Spinal cord (tissue), 10 donors: Measurements from ENCODE around the gene IKZF2. TPM values are rescaled to one million over a fixed set of nuclear protein-coding genes. Genes with fewer than 3 reads are reported as not detected.
A peak's percentile ranks its signal among the peaks of the same experiment; 100 is the strongest.

Experiments used
- DNase-seq, 6 donors: peaks; one replicate each; pipeline versions ENCODE4 v3.0.0 to v3.0.0-alpha.2; 2013 to 2015; ENCODE audit warnings: low spot score in 6 of 6, low read depth in 4 of 6
- H3K27ac ChIP-seq: one replicate; pipeline ENCODE4 v1.5.1; 2013; ENCODE audit warnings: low read depth, low read length, control low read depth
- H3K27me3 ChIP-seq: one replicate; pipeline ENCODE4 v1.6.1; 2013; ENCODE audit warnings: low read length; ENCODE audit not compliant: control insufficient read depth, insufficient read depth
- H3K36me3 ChIP-seq: one replicate; pipeline ENCODE4 v1.6.1; 2013; ENCODE audit warnings: low read length; ENCODE audit not compliant: control insufficient read depth, insufficient read depth
- H3K4me1 ChIP-seq: one replicate; pipeline ENCODE4 v1.6.1; 2013; ENCODE audit warnings: low read length; ENCODE audit not compliant: control insufficient read depth, insufficient read depth
- H3K4me3 ChIP-seq: one replicate; pipeline ENCODE4 v1.5.1; 2013; ENCODE audit warnings: low read depth, low read length, control low read depth
- H3K9me3 ChIP-seq: one replicate; pipeline ENCODE4 v1.6.1; 2013; ENCODE audit warnings: low read length; ENCODE audit not compliant: control insufficient read depth, insufficient read depth
- WGBS: methylation state at CpG from one replicate; pipeline ENCODE4 v1.1.5; 2013; ENCODE audit warnings: missing lambda C conversion rate; ENCODE audit not compliant: insufficient coverage; 5-methylcytosine and 5-hydroxymethylcytosine counted together
- polyA plus RNA-seq, 2 donors: library from polyadenylated mRNA; unstranded; fragments of 120-200 nt; gene quantifications; one replicate each; pipeline ENCODE4 v1.2.1, GENCODE V29; 2013; ENCODE audit not compliant: insufficient read length in 2 of 2
- total RNA-seq, 2 donors: library from RNA; depleted of rRNA in 1 of 2; stranded (reverse); fragments of 120-200 nt in 1 of 2; fragments of >200 nt in 1 of 2; gene quantifications; one replicate each; pipeline versions ENCODE4 v1.2.3 to v1.2.4, GENCODE V29; 2013 to 2014
- donor health status: healthy.

The IKZF2 gene
- total and polyA plus RNA-seq, 4 donors = 5.1 to 18.5 (median 12.2) TPM

DNA sequence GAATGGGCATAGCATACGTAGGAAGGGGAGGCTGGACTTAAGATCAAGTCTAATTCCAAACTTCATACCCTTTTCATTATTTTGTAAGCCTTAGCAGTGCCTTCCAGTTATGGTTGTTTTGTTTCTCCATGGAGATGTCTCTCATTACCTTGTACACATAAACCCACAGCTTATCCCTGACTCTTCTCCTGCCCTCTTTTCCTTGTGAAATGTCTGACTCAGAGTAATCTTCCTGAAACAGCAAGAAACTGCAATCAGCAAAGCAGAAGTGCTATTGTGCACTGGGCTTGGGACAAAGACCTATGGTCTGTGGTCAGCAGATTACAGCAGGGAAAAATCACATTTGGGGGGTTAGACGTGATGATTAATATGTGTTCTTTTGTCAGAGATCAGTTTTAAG is 176.7 kb downstream of the IKZF2 start:
- no peak for DNase-seq
- H3K27ac ChIP-seq = no peak overlapping the region
- H3K4me3 ChIP-seq = no peak overlapping the region
- no peaks in the 10 kb centered on the region for H3K27me3 ChIP-seq
- no peaks in the 10 kb centered on the region for H3K9me3 ChIP-seq
- no peaks in the 10 kb centered on the region for H3K36me3 ChIP-seq
- no peaks in the 10 kb centered on the region for H3K4me1 ChIP-seq
- WGBS = 0% methylated on average over 1 of the region's 2 CpGs

GRCh38 chr2:212973347-212973746 is 178.1 kb downstream of the IKZF2 start:
- H3K27ac ChIP-seq = no peak overlapping the region
- no peaks in the 10 kb centered on the region for H3K36me3 ChIP-seq
- no peak overlapping the region for H3K4me3 ChIP-seq
- no peaks in the 10 kb centered on the region for H3K27me3 ChIP-seq
- no peaks in the 10 kb centered on the region for H3K9me3 ChIP-seq
- no CpG with 5 or more reads among the region's 3 CpGs for WGBS
- DNase-seq = no peak
- no peaks in the 10 kb centered on the region for H3K4me1 ChIP-seq

DNA sequence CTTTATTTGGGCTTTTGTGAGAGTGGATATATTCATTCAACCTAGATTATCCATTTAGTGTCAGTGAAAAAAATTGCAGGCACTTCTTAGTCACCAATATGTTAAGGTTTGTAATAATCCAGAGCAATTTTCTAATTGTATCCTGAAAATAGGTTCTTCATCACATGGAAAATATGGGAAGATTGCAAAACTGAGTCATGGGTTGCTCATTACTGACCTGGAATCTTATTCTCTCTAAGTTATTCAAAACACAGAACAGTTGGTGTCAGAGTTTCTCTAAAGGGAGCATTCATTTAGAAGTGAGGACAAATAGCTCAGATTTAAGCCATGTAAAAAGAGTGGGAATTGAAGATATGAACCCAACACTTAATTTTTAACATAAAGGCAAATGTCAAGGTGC is 181.3 kb downstream of the IKZF2 start:
- no peak overlapping the region for H3K4me3 ChIP-seq
- no peaks in the 10 kb centered on the region for H3K36me3 ChIP-seq
- no peak for DNase-seq
- H3K4me1 ChIP-seq = no peaks in the 10 kb centered on the region
- no peaks in the 10 kb centered on the region for H3K9me3 ChIP-seq
- H3K27ac ChIP-seq = no peak overlapping the region
- H3K27me3 ChIP-seq = no peaks in the 10 kb centered on the region

GRCh38 chr2:212968284-212969081 is 182.9 kb downstream of the IKZF2 start:
- Histone ChIP-seq H3K9me3 (no peaks in the 10 kb centered on the region), H3K4me1 (no peaks in the 10 kb centered on the region), H3K27ac (no peak overlapping the region), H3K36me3 (no peaks in the 10 kb centered on the region), H3K27me3 (no peaks in the 10 kb centered on the region), H3K4me3 (no peak overlapping the region)
- no CpG with 5 or more reads among the region's 4 CpGs for WGBS
- no peak for DNase-seq

- H3K27ac ChIP-seq = no peak overlapping the region
- peak in 1 of 6 donors; percentile 45 for DNase-seq
- no CpG with 5 or more reads among the region's 1 CpG for WGBS
- H3K27me3 ChIP-seq = no peaks in the 10 kb centered on the region
- H3K36me3 ChIP-seq = no peaks in the 10 kb centered on the region
- no peaks in the 10 kb centered on the region for H3K4me1 ChIP-seq
- H3K4me3 ChIP-seq = no peak overlapping the region
- no peaks in the 10 kb centered on the region for H3K9me3 ChIP-seq
These were observed 184.5 kb downstream of the IKZF2 start for GRCh38 chr2:212966884-212967283.

DNA sequence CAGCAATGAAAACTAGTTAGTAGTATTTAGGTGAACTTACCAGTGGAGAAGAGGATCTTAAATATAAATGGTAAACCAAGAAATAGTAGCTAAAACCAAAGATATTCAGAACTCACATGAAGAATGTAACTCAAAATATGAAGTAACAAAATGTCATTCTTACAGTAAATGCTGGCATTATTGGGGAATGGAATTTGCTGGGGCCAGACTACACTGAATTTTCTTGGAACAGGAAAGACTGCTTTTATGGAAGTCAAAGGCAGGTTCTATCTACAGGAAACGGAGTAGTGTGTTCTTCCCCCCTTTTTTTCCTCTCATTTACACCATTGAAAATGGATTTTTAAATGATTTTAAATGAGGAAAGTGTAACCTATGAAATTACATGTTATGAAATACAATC is 188.7 kb downstream of the IKZF2 start:
- WGBS = no CpG with 5 or more reads among the region's 1 CpG
- no peaks in the 10 kb centered on the region for H3K9me3 ChIP-seq
- no peak for DNase-seq
- no peaks in the 10 kb centered on the region for H3K36me3 ChIP-seq
- no peaks in the 10 kb centered on the region for H3K4me1 ChIP-seq
- no peak overlapping the region for H3K4me3 ChIP-seq
- no peaks in the 10 kb centered on the region for H3K27me3 ChIP-seq
- H3K27ac ChIP-seq = no peak overlapping the region

DNA sequence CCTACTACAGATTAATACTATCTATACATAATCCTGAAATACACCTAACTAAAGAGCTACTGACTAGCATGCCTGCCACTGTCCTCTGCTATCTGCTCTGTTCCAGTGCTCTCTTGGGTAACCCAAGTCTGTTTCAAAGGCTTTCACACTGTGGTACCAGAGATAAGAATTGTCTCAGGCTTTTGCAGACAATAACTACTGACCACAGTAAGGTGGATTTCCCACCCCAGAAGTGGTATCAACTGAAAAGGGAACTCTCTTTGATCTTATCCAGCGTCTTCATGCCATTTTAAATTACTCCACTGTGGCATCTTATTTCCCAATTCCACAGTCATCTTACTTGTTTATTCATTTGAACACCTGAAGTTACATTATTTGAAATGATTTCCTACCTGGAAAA is 190.2 kb downstream of the IKZF2 start:
- WGBS = no CpG with 5 or more reads among the region's 1 CpG
- no peaks in the 10 kb centered on the region for H3K4me1 ChIP-seq
- DNase-seq = no peak
- H3K27me3 ChIP-seq = no peaks in the 10 kb centered on the region
- no peak overlapping the region for H3K27ac ChIP-seq
- H3K36me3 ChIP-seq = no peaks in the 10 kb centered on the region
- H3K4me3 ChIP-seq = no peak overlapping the region
- no peaks in the 10 kb centered on the region for H3K9me3 ChIP-seq

GRCh38 chr2:212960336-212960735 is 191.1 kb downstream of the IKZF2 start:
- Histone ChIP-seq H3K4me3 (no peak overlapping the region), H3K36me3 (no peaks in the 10 kb centered on the region), H3K9me3 (no peaks in the 10 kb centered on the region), H3K27me3 (no peaks in the 10 kb centered on the region), H3K4me1 (no peaks in the 10 kb centered on the region), H3K27ac (no peak overlapping the region)
- DNase-seq = no peak
- no CpG with 5 or more reads among the region's 2 CpGs for WGBS

DNA sequence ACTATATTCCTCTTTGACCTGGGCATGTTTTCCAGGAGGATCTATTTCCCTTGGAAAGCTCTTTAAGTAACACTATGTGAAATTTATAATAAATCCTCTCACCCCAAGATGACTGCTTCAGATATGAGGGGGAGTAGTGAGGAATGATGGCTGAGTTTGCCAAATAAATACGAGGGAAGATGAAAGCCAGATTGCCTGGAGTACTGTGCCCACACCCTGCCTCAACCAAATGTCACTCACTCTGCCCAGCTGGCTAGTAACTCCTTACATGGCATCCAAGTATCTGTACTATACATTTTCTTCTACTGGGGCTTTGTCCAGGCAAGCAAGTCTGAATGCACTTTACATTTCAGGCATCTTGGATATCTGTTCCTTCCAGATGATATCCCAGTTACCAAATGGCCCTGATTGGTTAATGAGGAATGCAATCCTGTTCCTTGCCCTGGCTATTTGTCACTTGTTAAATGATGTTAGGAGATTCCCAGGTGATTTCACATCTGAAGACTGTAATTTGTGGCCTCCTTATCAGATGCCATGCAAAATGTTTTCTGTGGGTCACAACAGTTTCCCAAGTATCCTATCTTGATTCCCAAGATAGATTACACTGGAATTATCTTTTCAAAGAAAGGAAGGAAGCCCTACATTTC is 191.8 kb downstream of the IKZF2 start:
- Histone ChIP-seq H3K9me3 (no peaks in the 10 kb centered on the region), H3K27me3 (no peaks in the 10 kb centered on the region), H3K4me1 (no peaks in the 10 kb centered on the region), H3K4me3 (no peak overlapping the region), H3K36me3 (no peaks in the 10 kb centered on the region), H3K27ac (no peak overlapping the region)
- DNase-seq = peak in 1 of 6 donors; percentile 35
- WGBS = no CpG with 5 or more reads among the region's 1 CpG

DNA sequence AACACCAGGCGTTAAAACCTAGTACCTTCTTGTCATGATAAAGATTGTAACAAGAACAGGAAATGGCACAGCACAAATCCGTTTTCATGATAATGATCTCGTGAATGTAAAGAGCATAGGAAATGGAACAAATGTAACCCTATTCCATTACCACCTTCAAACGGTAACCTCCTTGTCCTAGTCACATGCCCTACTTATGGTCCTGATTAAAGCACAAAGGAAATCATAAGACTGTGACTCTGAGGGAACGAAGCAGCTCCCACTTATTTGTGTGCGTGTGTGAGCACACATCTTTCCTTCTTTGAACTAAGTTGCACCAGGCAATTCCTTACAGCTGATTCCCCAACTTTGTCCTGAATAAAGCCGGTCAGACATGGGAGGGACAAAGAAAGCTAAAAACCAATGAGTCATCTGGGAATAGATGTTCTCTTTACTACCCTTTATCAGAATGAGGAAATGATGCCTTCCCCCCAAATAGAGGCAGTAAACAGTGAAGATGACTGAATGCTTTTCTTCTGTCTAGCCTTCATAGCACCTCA is 192.6 kb downstream of the IKZF2 start:
- H3K27me3 ChIP-seq = no peaks in the 10 kb centered on the region
- no peak overlapping the region for H3K27ac ChIP-seq
- 88% methylated on average over 2 of the region's 7 CpGs for WGBS
- H3K9me3 ChIP-seq = no peaks in the 10 kb centered on the region
- no peaks in the 10 kb centered on the region for H3K4me1 ChIP-seq
- DNase-seq = no peak
- H3K4me3 ChIP-seq = no peak overlapping the region
- H3K36me3 ChIP-seq = no peaks in the 10 kb centered on the region
